ENCODE measurements around the gene NUTM2B.
"Not testable (repeated sequence)": the region's sequence is repeated elsewhere in the genome, so short reads cannot be mapped to it uniquely, and the experiment has no call there.

GRCh38 chr10:79696596-79696995 is 6.4 kb upstream of the NUTM2B start:
- not testable (repeated sequence) for TF ChIP-seq CTCF (IDR thresholded peaks at IDR 0.05; ENCODE audit: insufficient read depth, low read length, poor library complexity, severe bottlenecking); EZH2phosphoT487 (conservative IDR thresholded peaks at IDR 0.05; ENCODE audit: low read length)
